VCaP (cell line): ENCODE measurements around the gene ARID1B.

Source experiments
- H3K27ac ChIP-seq: fragments of 450-650 bp; 2 replicates; pipeline ENCODE4 v1.5.1; 2017
- CTCF ChIP-seq: fragments of 450-650 bp; conservative IDR thresholded peaks from 2 replicates; pipeline ENCODE4 v1.5.1; 2017; ENCODE audit warnings: mild to moderate bottlenecking, moderate library complexity

Gene ARID1B

GRCh38 chr6:157244175-157244574 is 467.0 kb downstream of the ARID1B start:
- TF ChIP-seq CTCF, result no peak
- no peak overlapping the region for H3K27ac ChIP-seq

GRCh38 chr6:157244780-157245179 is 467.6 kb downstream of the ARID1B start:
- TF ChIP-seq CTCF, result no peak
- no peak overlapping the region for H3K27ac ChIP-seq

- TF ChIP-seq CTCF, result no peak
- H3K27ac ChIP-seq, result no peak overlapping the region
Measured at GRCh38 chr6:157245436-157245835, 468.3 kb downstream of the ARID1B start.

GRCh38 chr6:157246048-157246630 is 469.0 kb downstream of the ARID1B start:
- H3K27ac ChIP-seq, result no peak overlapping the region
- no peak for TF ChIP-seq CTCF

GRCh38 chr6:157246771-157247484 is 469.8 kb downstream of the ARID1B start:
- H3K27ac ChIP-seq, result no peak overlapping the region
- 0 out of 2 replicates have a peak, but pooled peaks have one; percentile 13 for TF ChIP-seq CTCF

GRCh38 chr6:157248264-157248663 is 471.1 kb downstream of the ARID1B start:
- H3K27ac ChIP-seq, result no peak overlapping the region
- TF ChIP-seq CTCF, result no peak

GRCh38 chr6:157249826-157250225 is 472.6 kb downstream of the ARID1B start:
- no peak for TF ChIP-seq CTCF
- H3K27ac ChIP-seq, result no peak overlapping the region
